Measurements from ENCODE around the gene CA10.

Gene CA10

GRCh38 chr17:51597345-51597744 is 561.2 kb downstream of the CA10 start:
- H3K27ac ChIP-seq (ENCODE audit: low read length) = no peak overlapping the region

GRCh38 chr17:51595826-51596398 is 562.6 kb downstream of the CA10 start:
- Histone ChIP-seq H3K4me1 (ENCODE audit: insufficient read depth, low read length) (peaks cover 13% of the 10 kb centered on the region; the same call in 1 of the 2 replicates), H3K9me3 (ENCODE audit: insufficient read depth, low read depth, low read length) (no peaks in the 10 kb centered on the region), H3K36me3 (ENCODE audit: insufficient read depth, low read depth, low read length) (no peaks in the 10 kb centered on the region), H3K9ac (ENCODE audit: low read depth, low read length) (no peak overlapping the region), H3K4me3 (ENCODE audit: low read length) (no peak overlapping the region), H3K27ac (ENCODE audit: low read length) (no peak overlapping the region), H3K27me3 (ENCODE audit: insufficient read depth, low read length) (no peaks in the 10 kb centered on the region)

More at GRCh38 chr17:51597345-51597744, 561.2 kb downstream of the CA10 start:
- H3K36me3 ChIP-seq (ENCODE audit: insufficient read depth, low read depth, low read length) = no peaks in the 10 kb centered on the region
- H3K4me1 ChIP-seq (ENCODE audit: insufficient read depth, low read length) = peaks cover 13% of the 10 kb centered on the region; the same call in 1 of the 2 replicates
- H3K9ac ChIP-seq (ENCODE audit: low read depth, low read length) = no peak overlapping the region
- H3K9me3 ChIP-seq (ENCODE audit: insufficient read depth, low read depth, low read length) = no peaks in the 10 kb centered on the region
- no peaks in the 10 kb centered on the region for H3K27me3 ChIP-seq (ENCODE audit: insufficient read depth, low read length)
- no peak overlapping the region for H3K4me3 ChIP-seq (ENCODE audit: low read length)

GRCh38 chr17:51590071-51590656 is 568.4 kb downstream of the CA10 start:
- Histone ChIP-seq H3K9ac (ENCODE audit: low read depth, low read length) (no peak overlapping the region), H3K36me3 (ENCODE audit: insufficient read depth, low read depth, low read length) (no peaks in the 10 kb centered on the region), H3K27ac (ENCODE audit: low read length) (no peak overlapping the region), H3K9me3 (ENCODE audit: insufficient read depth, low read depth, low read length) (peaks cover 12% of the 10 kb centered on the region), H3K27me3 (ENCODE audit: insufficient read depth, low read length) (no peaks in the 10 kb centered on the region), H3K4me3 (ENCODE audit: low read length) (no peak overlapping the region), H3K4me1 (ENCODE audit: insufficient read depth, low read length) (no peaks in the 10 kb centered on the region)

GRCh38 chr17:51588063-51588462 is 570.5 kb downstream of the CA10 start:
- no peaks in the 10 kb centered on the region for H3K27me3 ChIP-seq (ENCODE audit: insufficient read depth, low read length)
- H3K4me1 ChIP-seq (ENCODE audit: insufficient read depth, low read length) = no peaks in the 10 kb centered on the region
- H3K36me3 ChIP-seq (ENCODE audit: insufficient read depth, low read depth, low read length) = no peaks in the 10 kb centered on the region
- peaks cover 12% of the 10 kb centered on the region for H3K9me3 ChIP-seq (ENCODE audit: insufficient read depth, low read depth, low read length)
- no peak overlapping the region for H3K27ac ChIP-seq (ENCODE audit: low read length)
- no peak overlapping the region for H3K4me3 ChIP-seq (ENCODE audit: low read length)
- no peak overlapping the region for H3K9ac ChIP-seq (ENCODE audit: low read depth, low read length)

GRCh38 chr17:51587516-51587915 is 571.0 kb downstream of the CA10 start:
- Histone ChIP-seq H3K27me3 (ENCODE audit: insufficient read depth, low read length) (no peaks in the 10 kb centered on the region), H3K9me3 (ENCODE audit: insufficient read depth, low read depth, low read length) (peaks cover 12% of the 10 kb centered on the region), H3K4me1 (ENCODE audit: insufficient read depth, low read length) (no peaks in the 10 kb centered on the region), H3K27ac (ENCODE audit: low read length) (no peak overlapping the region), H3K9ac (ENCODE audit: low read depth, low read length) (no peak overlapping the region), H3K4me3 (ENCODE audit: low read length) (no peak overlapping the region), H3K36me3 (ENCODE audit: insufficient read depth, low read depth, low read length) (no peaks in the 10 kb centered on the region)

- Histone ChIP-seq H3K4me3 (ENCODE audit: low read length) (no peak overlapping the region), H3K4me1 (ENCODE audit: insufficient read depth, low read length) (no peaks in the 10 kb centered on the region), H3K36me3 (ENCODE audit: insufficient read depth, low read depth, low read length) (no peaks in the 10 kb centered on the region), H3K9ac (ENCODE audit: low read depth, low read length) (no peak overlapping the region), H3K9me3 (ENCODE audit: insufficient read depth, low read depth, low read length) (peaks cover 12% of the 10 kb centered on the region), H3K27me3 (ENCODE audit: insufficient read depth, low read length) (no peaks in the 10 kb centered on the region), H3K27ac (ENCODE audit: low read length) (no peak overlapping the region)
Observed at GRCh38 chr17:51585514-51586104, 572.9 kb downstream of the CA10 start.

- H3K4me1 ChIP-seq (ENCODE audit: insufficient read depth, low read length) = no peaks in the 10 kb centered on the region
- no peaks in the 10 kb centered on the region for H3K9me3 ChIP-seq (ENCODE audit: insufficient read depth, low read depth, low read length)
- no peak overlapping the region for H3K27ac ChIP-seq (ENCODE audit: low read length)
- no peak overlapping the region for H3K9ac ChIP-seq (ENCODE audit: low read depth, low read length)
- H3K36me3 ChIP-seq (ENCODE audit: insufficient read depth, low read depth, low read length) = no peaks in the 10 kb centered on the region
- H3K4me3 ChIP-seq (ENCODE audit: low read length) = no peak overlapping the region
- no peaks in the 10 kb centered on the region for H3K27me3 ChIP-seq (ENCODE audit: insufficient read depth, low read length)
Observed at GRCh38 chr17:51580869-51581268, 577.6 kb downstream of the CA10 start.
